Measurements from ENCODE around the gene NXPE3.
A peak's percentile ranks its signal among the peaks of the same experiment; 100 is the strongest.

Gene NXPE3

GRCh38 chr3:101849714-101850245 is 70.8 kb downstream of the NXPE3 start:
- no peaks in the 10 kb centered on the region for H3K9me3 ChIP-seq (ENCODE audit: control insufficient read depth in 1 of 2, low read length in 2 of 2)
- H3K4me1 ChIP-seq (ENCODE audit: control insufficient read depth in 1 of 2, insufficient read depth in 2 of 2, low read length in 2 of 2), result peaks cover 30 to 49% of the 10 kb centered on the region in 2 donors
- H3K4me3 ChIP-seq (ENCODE audit: low read depth in 1 of 2, low read length in 2 of 2), result peak overlapping the region; percentile 75 to 94
- peak overlapping the region; percentile 91 to 96 for H3K9ac ChIP-seq (ENCODE audit: low read depth in 1 of 2, low read length in 2 of 2)
- no peaks in the 10 kb centered on the region for H3K27me3 ChIP-seq (ENCODE audit: control insufficient read depth in 1 of 2, insufficient read depth in 2 of 2, low read length in 2 of 2)
- peak overlapping the region; percentile 94 for H3K27ac ChIP-seq (ENCODE audit: low read depth, low read length)
- peaks cover 30 to 31% of the 10 kb centered on the region in 2 donors for H3K36me3 ChIP-seq (ENCODE audit: control insufficient read depth in 1 of 2, insufficient read depth in 2 of 2, low read length in 2 of 2)

DNA sequence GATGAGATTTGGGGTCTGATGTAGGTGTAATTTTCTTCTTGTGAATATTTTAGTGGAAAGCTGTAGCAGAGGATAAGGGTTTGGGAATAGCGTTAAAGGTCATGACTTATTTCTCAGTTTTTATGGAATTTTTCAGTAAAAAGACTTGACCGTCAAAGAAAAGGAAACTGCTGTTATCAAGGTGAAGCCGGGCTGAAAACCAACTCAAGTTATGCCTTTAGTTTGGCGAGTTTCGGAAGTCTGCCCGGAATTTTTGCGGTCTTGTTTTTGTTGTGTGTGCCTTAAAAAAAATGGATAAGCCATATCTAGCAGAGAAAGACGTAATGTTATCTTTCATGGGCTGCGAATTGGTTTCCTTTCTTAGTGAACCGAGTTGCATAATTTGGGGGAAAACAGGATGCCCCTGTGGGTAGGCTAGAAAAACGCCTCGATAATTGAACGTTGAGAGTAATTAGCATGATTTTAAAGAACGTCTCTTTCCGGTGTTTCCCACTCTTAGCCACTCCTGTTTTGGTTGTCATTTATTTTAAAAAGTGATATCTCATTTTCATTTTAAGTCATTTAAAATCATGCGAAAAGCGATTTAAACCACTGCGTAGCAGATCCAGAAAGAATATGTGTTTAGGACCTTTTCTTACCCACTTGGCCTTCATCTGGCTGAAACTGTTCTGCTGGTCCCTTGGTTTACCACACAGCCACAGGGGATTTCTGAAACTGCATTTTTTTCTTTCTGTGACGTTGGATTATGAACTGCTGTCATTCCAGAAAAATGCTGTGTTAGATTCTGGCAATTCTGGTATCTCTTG is 71.4 kb downstream of the NXPE3 start:
- Histone ChIP-seq H3K4me3 (ENCODE audit: low read depth in 1 of 2, low read length in 2 of 2) (peak overlapping the region; percentile 75 to 94), H3K36me3 (ENCODE audit: control insufficient read depth in 1 of 2, insufficient read depth in 2 of 2, low read length in 2 of 2) (peaks cover 37 to 38% of the 10 kb centered on the region in 2 donors), H3K27ac (ENCODE audit: low read depth, low read length) (peak overlapping the region; percentile 94), H3K27me3 (ENCODE audit: control insufficient read depth in 1 of 2, insufficient read depth in 2 of 2, low read length in 2 of 2) (no peaks in the 10 kb centered on the region), H3K9ac (ENCODE audit: low read depth in 1 of 2, low read length in 2 of 2) (peak overlapping the region; percentile 91 to 96), H3K9me3 (ENCODE audit: control insufficient read depth in 1 of 2, low read length in 2 of 2) (no peaks in the 10 kb centered on the region), H3K4me1 (ENCODE audit: control insufficient read depth in 1 of 2, insufficient read depth in 2 of 2, low read length in 2 of 2) (peaks cover 36 to 47% of the 10 kb centered on the region in 2 donors)

DNA sequence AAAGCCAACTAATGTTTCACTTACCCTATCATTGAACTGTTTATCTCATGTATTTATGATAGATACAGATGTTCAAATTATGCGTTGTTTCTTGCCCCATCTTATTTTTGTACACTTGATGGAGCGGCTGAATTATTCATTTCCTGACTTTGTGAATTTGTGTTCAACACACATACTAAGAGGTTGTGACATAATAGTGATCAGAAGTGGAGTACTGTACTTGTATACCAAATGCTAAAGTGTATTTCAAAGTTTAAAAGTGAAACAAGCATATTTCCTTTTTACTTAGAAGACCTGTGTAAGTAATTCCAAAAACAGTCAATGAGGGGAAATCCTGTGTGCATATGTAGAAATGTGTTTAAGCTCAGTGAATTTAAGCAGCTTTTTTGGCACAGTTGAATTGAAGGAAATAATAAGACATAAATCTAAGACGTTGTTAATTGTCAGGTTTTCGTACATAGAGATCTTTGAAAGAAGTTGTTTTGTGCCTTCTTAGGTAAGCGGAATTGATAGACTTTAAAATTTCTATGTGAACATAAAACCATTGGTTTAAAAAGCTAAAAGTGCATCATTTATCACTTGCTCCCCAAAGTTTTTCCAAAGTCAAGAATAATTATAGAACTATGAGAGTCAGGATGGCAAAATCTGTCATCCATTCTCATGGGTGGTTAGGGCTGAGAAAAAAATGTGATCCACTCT is 72.2 kb downstream of the NXPE3 start:
- Histone ChIP-seq H3K4me3 (ENCODE audit: low read depth in 1 of 2, low read length in 2 of 2) (peak overlapping the region; percentile 75 to 94), H3K9ac (ENCODE audit: low read depth in 1 of 2, low read length in 2 of 2) (peak overlapping the region; percentile 91 to 96), H3K4me1 (ENCODE audit: control insufficient read depth in 1 of 2, insufficient read depth in 2 of 2, low read length in 2 of 2) (peaks cover 36 to 42% of the 10 kb centered on the region in 2 donors), H3K27me3 (ENCODE audit: control insufficient read depth in 1 of 2, insufficient read depth in 2 of 2, low read length in 2 of 2) (no peaks in the 10 kb centered on the region), H3K36me3 (ENCODE audit: control insufficient read depth in 1 of 2, insufficient read depth in 2 of 2, low read length in 2 of 2) (peaks cover 43% of the 10 kb centered on the region in 2 donors), H3K27ac (ENCODE audit: low read depth, low read length) (peak overlapping the region; percentile 94), H3K9me3 (ENCODE audit: control insufficient read depth in 1 of 2, low read length in 2 of 2) (no peaks in the 10 kb centered on the region)

DNA sequence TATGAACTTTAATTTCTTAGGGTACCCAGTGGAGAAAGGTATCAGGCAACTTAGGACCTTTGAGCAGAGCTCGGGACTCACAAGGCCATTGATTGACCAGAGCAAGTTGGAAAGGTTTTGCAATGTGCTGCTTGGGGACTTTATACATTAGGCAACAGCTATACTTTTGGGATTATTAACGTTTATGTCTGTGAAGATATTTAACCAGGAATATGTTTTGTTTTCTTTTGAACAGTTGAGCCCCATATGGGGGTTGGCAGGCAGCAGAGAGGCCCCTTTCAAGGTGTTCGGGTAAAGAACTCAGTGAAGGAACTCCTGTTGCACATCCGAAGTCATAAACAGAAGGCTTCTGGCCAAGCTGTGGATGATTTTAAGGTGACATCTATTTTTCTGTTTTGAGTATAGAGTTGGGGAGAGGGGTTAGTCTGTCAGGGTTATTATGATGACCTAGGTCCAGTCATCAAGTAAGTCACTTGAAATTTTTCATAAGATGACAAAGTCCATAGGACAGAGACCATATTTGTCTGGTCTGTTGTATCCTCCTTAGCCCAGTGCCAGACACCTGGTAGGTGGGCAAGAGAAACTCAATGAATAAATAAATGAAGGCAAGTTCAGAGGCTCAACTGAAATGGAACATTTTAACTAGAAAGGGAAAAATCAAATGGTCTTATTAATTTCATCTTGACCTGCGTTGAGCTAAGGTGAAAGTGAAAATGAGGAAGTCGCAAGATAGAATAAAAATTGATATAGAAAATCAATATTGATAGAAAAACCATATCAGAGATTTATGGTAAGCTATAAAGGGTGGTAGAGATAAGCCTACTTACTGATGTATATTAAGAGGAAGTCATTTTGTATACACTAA is 73.1 kb downstream of the NXPE3 start:
- H3K9ac ChIP-seq (ENCODE audit: low read depth in 1 of 2, low read length in 2 of 2), result peak overlapping the region; percentile 91 to 96
- no peaks in the 10 kb centered on the region for H3K9me3 ChIP-seq (ENCODE audit: control insufficient read depth in 1 of 2, low read length in 2 of 2)
- H3K4me3 ChIP-seq (ENCODE audit: low read depth in 1 of 2, low read length in 2 of 2), result peak overlapping the region; percentile 75 to 94
- peak overlapping the region; percentile 94 for H3K27ac ChIP-seq (ENCODE audit: low read depth, low read length)
- peaks cover 37 to 40% of the 10 kb centered on the region in 2 donors for H3K4me1 ChIP-seq (ENCODE audit: control insufficient read depth in 1 of 2, insufficient read depth in 2 of 2, low read length in 2 of 2)
- H3K27me3 ChIP-seq (ENCODE audit: control insufficient read depth in 1 of 2, insufficient read depth in 2 of 2, low read length in 2 of 2), result no peaks in the 10 kb centered on the region
- peaks cover 51 to 52% of the 10 kb centered on the region in 2 donors for H3K36me3 ChIP-seq (ENCODE audit: control insufficient read depth in 1 of 2, insufficient read depth in 2 of 2, low read length in 2 of 2)

DNA sequence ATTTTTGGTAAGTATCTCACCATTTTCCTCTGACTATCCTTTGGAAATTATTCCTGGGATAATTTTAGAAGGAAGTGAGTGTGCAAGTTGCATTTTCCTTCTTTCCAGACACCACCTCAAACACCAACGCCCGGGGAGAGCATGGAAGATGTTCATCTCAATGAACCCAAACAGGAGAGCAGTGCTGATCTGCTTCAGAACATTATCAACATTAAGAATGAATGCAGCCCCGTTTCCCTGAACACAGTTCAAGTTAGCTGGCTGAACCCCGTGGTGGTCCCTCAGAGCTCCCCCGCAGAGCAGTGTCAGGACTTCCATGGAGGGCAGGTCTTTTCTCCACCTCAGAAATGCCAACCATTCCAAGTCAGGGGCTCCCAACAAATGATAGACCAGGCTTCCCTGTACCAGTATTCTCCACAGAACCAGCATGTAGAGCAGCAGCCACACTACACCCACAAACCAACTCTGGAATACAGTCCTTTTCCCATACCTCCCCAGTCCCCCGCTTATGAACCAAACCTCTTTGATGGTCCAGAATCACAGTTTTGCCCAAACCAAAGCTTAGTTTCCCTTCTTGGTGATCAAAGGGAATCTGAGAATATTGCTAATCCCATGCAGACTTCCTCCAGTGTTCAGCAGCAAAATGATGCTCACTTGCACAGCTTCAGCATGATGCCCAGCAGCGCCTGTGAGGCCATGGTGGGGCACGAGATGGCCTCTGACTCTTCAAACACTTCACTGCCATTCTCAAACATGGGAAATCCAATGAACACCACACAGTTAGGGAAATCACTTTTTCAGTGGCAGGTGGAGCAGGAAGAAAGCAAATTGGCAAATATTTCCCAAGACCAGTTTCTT is 74.2 kb downstream of the NXPE3 start:
- Histone ChIP-seq H3K27ac (ENCODE audit: low read depth, low read length) (peak overlapping the region; percentile 10), H3K27me3 (ENCODE audit: control insufficient read depth in 1 of 2, insufficient read depth in 2 of 2, low read length in 2 of 2) (no peaks in the 10 kb centered on the region), H3K4me3 (ENCODE audit: low read depth in 1 of 2, low read length in 2 of 2) (peak overlapping the region; percentile 37 to 94), H3K36me3 (ENCODE audit: control insufficient read depth in 1 of 2, insufficient read depth in 2 of 2, low read length in 2 of 2) (peaks cover 63% of the 10 kb centered on the region in 2 donors), H3K9ac (ENCODE audit: low read depth in 1 of 2, low read length in 2 of 2) (peak overlapping the region; percentile 0 to 96), H3K4me1 (ENCODE audit: control insufficient read depth in 1 of 2, insufficient read depth in 2 of 2, low read length in 2 of 2) (peaks cover 35% of the 10 kb centered on the region in 2 donors), H3K9me3 (ENCODE audit: control insufficient read depth in 1 of 2, low read length in 2 of 2) (no peaks in the 10 kb centered on the region)

- H3K9ac ChIP-seq (ENCODE audit: low read depth in 1 of 2, low read length in 2 of 2), result peak overlapping the region in 1 of 2 donors; percentile 96
- peaks cover 35 to 36% of the 10 kb centered on the region in 2 donors for H3K4me1 ChIP-seq (ENCODE audit: control insufficient read depth in 1 of 2, insufficient read depth in 2 of 2, low read length in 2 of 2)
- peaks cover 70 to 71% of the 10 kb centered on the region in 2 donors for H3K36me3 ChIP-seq (ENCODE audit: control insufficient read depth in 1 of 2, insufficient read depth in 2 of 2, low read length in 2 of 2)
- no peak overlapping the region for H3K27ac ChIP-seq (ENCODE audit: low read depth, low read length)
- H3K9me3 ChIP-seq (ENCODE audit: control insufficient read depth in 1 of 2, low read length in 2 of 2), result no peaks in the 10 kb centered on the region
- peak overlapping the region; percentile 37 to 94 for H3K4me3 ChIP-seq (ENCODE audit: low read depth in 1 of 2, low read length in 2 of 2)
- no peaks in the 10 kb centered on the region for H3K27me3 ChIP-seq (ENCODE audit: control insufficient read depth in 1 of 2, insufficient read depth in 2 of 2, low read length in 2 of 2)
These were observed 75.0 kb downstream of the NXPE3 start for GRCh38 chr3:101853982-101854381.

GRCh38 chr3:101854608-101855304 is 75.7 kb downstream of the NXPE3 start:
- Histone ChIP-seq H3K27ac (ENCODE audit: low read depth, low read length) (peak overlapping the region; percentile 52), H3K9ac (ENCODE audit: low read depth in 1 of 2, low read length in 2 of 2) (peak overlapping the region in 1 of 2 donors; percentile 55), H3K36me3 (ENCODE audit: control insufficient read depth in 1 of 2, insufficient read depth in 2 of 2, low read length in 2 of 2) (peaks cover 77 to 78% of the 10 kb centered on the region in 2 donors), H3K27me3 (ENCODE audit: control insufficient read depth in 1 of 2, insufficient read depth in 2 of 2, low read length in 2 of 2) (no peaks in the 10 kb centered on the region), H3K9me3 (ENCODE audit: control insufficient read depth in 1 of 2, low read length in 2 of 2) (no peaks in the 10 kb centered on the region), H3K4me3 (ENCODE audit: low read depth in 1 of 2, low read length in 2 of 2) (peak overlapping the region; percentile 57 to 94), H3K4me1 (ENCODE audit: control insufficient read depth in 1 of 2, insufficient read depth in 2 of 2, low read length in 2 of 2) (peaks cover 35 to 44% of the 10 kb centered on the region in 2 donors)

- peaks cover 82 to 87% of the 10 kb centered on the region in 2 donors for H3K36me3 ChIP-seq (ENCODE audit: control insufficient read depth in 1 of 2, insufficient read depth in 2 of 2, low read length in 2 of 2)
- peak overlapping the region; percentile 60 to 71 for H3K4me3 ChIP-seq (ENCODE audit: low read depth in 1 of 2, low read length in 2 of 2)
- no peak overlapping the region for H3K27ac ChIP-seq (ENCODE audit: low read depth, low read length)
- peaks cover 35 to 38% of the 10 kb centered on the region in 2 donors for H3K4me1 ChIP-seq (ENCODE audit: control insufficient read depth in 1 of 2, insufficient read depth in 2 of 2, low read length in 2 of 2)
- H3K9ac ChIP-seq (ENCODE audit: low read depth in 1 of 2, low read length in 2 of 2), result peak overlapping the region; percentile 44 to 55
- H3K27me3 ChIP-seq (ENCODE audit: control insufficient read depth in 1 of 2, insufficient read depth in 2 of 2, low read length in 2 of 2), result no peaks in the 10 kb centered on the region
- no peaks in the 10 kb centered on the region for H3K9me3 ChIP-seq (ENCODE audit: control insufficient read depth in 1 of 2, low read length in 2 of 2)
These were observed 78.3 kb downstream of the NXPE3 start for GRCh38 chr3:101857301-101857741.
